Naive thymus-derived CD4-positive, alpha-beta T cell (primary cell): Measurements from ENCODE around the gene DDX25. TPM values are rescaled to one million over a fixed set of nuclear protein-coding genes. Genes with fewer than 3 reads are reported as not detected.

Source experiments
- ATAC-seq: fragments of 150-1000 bp; cut with Tn5 transposase; 2 replicates; pipeline ENCODE4 v1.10.0; 2021; ENCODE audit warnings: mild to moderate bottlenecking, moderate library complexity
- CTCF ChIA-PET: fragments of 350-600 bp; sonication (Branson Sonifier 250); formaldehyde crosslinking; loops from one replicate; lab custom pipeline; 2021; ENCODE audit warnings: antibody characterized with exemption; lab: Charles Lee
- POLR2A ChIA-PET: fragments of 350-600 bp; sonication (Branson Sonifier 250); formaldehyde crosslinking; loops from one replicate; lab custom pipeline; 2021; ENCODE audit warnings: antibody characterized with exemption, inconsistent platforms; lab: Charles Lee
- DNase-seq, 9 donors: peaks; one replicate each; pipeline versions ENCODE4 v3.0.0 to v3.0.0-alpha.2; 2020 to 2022; ENCODE audit warnings: mixed read lengths in 1 of 9
- H3K27ac ChIP-seq: one replicate; pipeline ENCODE4 v1.7.0; 2013; ENCODE audit warnings: mild to moderate bottlenecking, low read depth, low read length, moderate library complexity
- H3K27me3 ChIP-seq, 2 donors: one replicate each; pipeline ENCODE4 v1.7.0; 2013; ENCODE audit warnings: low read length in 2 of 2, mild to moderate bottlenecking in 2 of 2, moderate library complexity in 2 of 2; ENCODE audit not compliant: control insufficient read depth in 2 of 2, insufficient read depth in 2 of 2
- H3K36me3 ChIP-seq, 3 experiments: 1 replicate in 2 of 3; 2 replicates in 1 of 3; pipeline ENCODE4 v1.7.0; 2013; ENCODE audit warnings: low read length in 3 of 3, mild to moderate bottlenecking in 3 of 3, moderate library complexity in 1 of 3; ENCODE audit not compliant: insufficient read depth in 3 of 3, control insufficient read depth in 2 of 3
- H3K4me1 ChIP-seq, 2 donors: one replicate each; pipeline ENCODE4 v1.7.0; 2013; ENCODE audit warnings: low read length in 2 of 2, mild to moderate bottlenecking in 2 of 2, moderate library complexity in 1 of 2; ENCODE audit not compliant: control insufficient read depth in 2 of 2, insufficient read depth in 2 of 2
- H3K4me3 ChIP-seq: 2 replicates; pipeline ENCODE4 v1.7.0; 2013; ENCODE audit warnings: mild to moderate bottlenecking, low read length
- H3K9me3 ChIP-seq, 3 experiments: 1 replicate in 2 of 3; 2 replicates in 1 of 3; pipeline ENCODE4 v1.7.0; 2013; ENCODE audit warnings: low read length in 3 of 3; ENCODE audit not compliant: control insufficient read depth in 2 of 3
- H3K27ac Mint-ChIP-seq, 9 donors: one replicate each; pipeline ENCODE4 v1.8.0; 2020 to 2022; ENCODE audit warnings: mixed read lengths in 9 of 9, mild to moderate bottlenecking in 8 of 9, moderate library complexity in 5 of 9, inconsistent platforms in 2 of 9
- H3K27me3 Mint-ChIP-seq, 5 donors: one replicate each; pipeline ENCODE4 v1.8.0; 2021 to 2022; ENCODE audit warnings: mixed read lengths in 5 of 5, mild to moderate bottlenecking in 1 of 5
- H3K36me3 Mint-ChIP-seq, 5 donors: one replicate each; pipeline ENCODE4 v1.8.0; 2020 to 2022; ENCODE audit warnings: mixed read lengths in 5 of 5, mild to moderate bottlenecking in 3 of 5, inconsistent platforms in 1 of 5
- H3K4me1 Mint-ChIP-seq, 7 donors: one replicate each; pipeline ENCODE4 v1.8.0; 2020 to 2022; ENCODE audit warnings: mixed read lengths in 7 of 7, mild to moderate bottlenecking in 3 of 7, inconsistent platforms in 1 of 7
- H3K4me3 Mint-ChIP-seq, 10 donors: one replicate each; pipeline ENCODE4 v1.8.0; 2020 to 2022; ENCODE audit warnings: mild to moderate bottlenecking in 10 of 10, mixed read lengths in 10 of 10, moderate library complexity in 6 of 10, inconsistent platforms in 2 of 10
- H3K9me3 Mint-ChIP-seq, 11 donors: one replicate each; pipeline ENCODE4 v1.8.0; 2020 to 2022; ENCODE audit warnings: mixed read lengths in 11 of 11, mild to moderate bottlenecking in 4 of 11, inconsistent platforms in 1 of 11, moderate library complexity in 1 of 11
- intact Hi-C, 2 donors: fragments of 100-400 bp; cut with micrococcal nuclease; formaldehyde crosslinking; loops; one replicate each; pipeline ENCODE4 v1.15.1; 2023
- polyA plus RNA-seq, 2 donors: library from polyadenylated mRNA; unstranded; fragments of 300-500 nt; fragmentation: Illumina TruSeq; gene quantifications; one replicate each; pipeline ENCODE4 v1.2.3, GENCODE V29; 2021
- total RNA-seq, 6 experiments: library from RNA in 5 of 6; stranded (reverse) in 5 of 6; gene quantifications; 1 replicate in 5 of 6; 2 replicates in 1 of 6; pipeline ENCODE4 v1.2.3 and lab custom pipeline; 2021 to 2026

The DDX25 gene
- total and polyA plus RNA-seq, 7 experiments from 2014 or later = 0.02 to 0.05 TPM; not detected in 5

GRCh38 chr11:125924384-125925007, 20.2 kb downstream of the DDX25 start:
- intact Hi-C loops = no loop called here
- CTCF ChIA-PET = interaction anchor here (0.6 to 3.6 kb wide), 4 partner anchors 16 to 272 kb away, joined by 3 to 30 read pairs (median 4); no protein-coding TSS in a partner anchor
- Mint-ChIP-seq H3K36me3 (no peaks in the 10 kb centered on the region), H3K27ac (no peak overlapping the region), H3K4me1 (peaks cover 0 to 4% (median 0%) of the 10 kb centered on the region in 7 donors), H3K9me3 (no peaks in the 10 kb centered on the region), H3K27me3 (peaks cover 11 to 26% (median 20%) of the 10 kb centered on the region in 5 donors), H3K4me3 (no peak overlapping the region)
- Histone ChIP-seq H3K27ac (no peak overlapping the region), H3K9me3 (no peaks in the 10 kb centered on the region), H3K4me3 (no peak overlapping the region), H3K27me3 (no peaks in the 10 kb centered on the region), H3K36me3 (no peaks in the 10 kb centered on the region), H3K4me1 (no peaks in the 10 kb centered on the region)
- POLR2A ChIA-PET = no interaction called here
- DNase-seq (no peak), ATAC-seq (no peak)

GRCh38 chr11:125925247-125925740, 21.0 kb downstream of the DDX25 start:
- Mint-ChIP-seq H3K9me3 (no peaks in the 10 kb centered on the region), H3K4me3 (no peak overlapping the region), H3K36me3 (no peaks in the 10 kb centered on the region), H3K4me1 (peaks cover 0 to 4% (median 0%) of the 10 kb centered on the region in 7 donors), H3K27me3 (peaks cover 12 to 27% (median 17%) of the 10 kb centered on the region in 5 donors), H3K27ac (no peak overlapping the region)
- Histone ChIP-seq H3K27ac (no peak overlapping the region), H3K9me3 (no peaks in the 10 kb centered on the region), H3K4me3 (no peak overlapping the region), H3K27me3 (no peaks in the 10 kb centered on the region), H3K36me3 (no peaks in the 10 kb centered on the region), H3K4me1 (no peaks in the 10 kb centered on the region)
- ChIA-PET POLR2A (no interaction called here), CTCF (interaction anchor here (0.6 to 3.6 kb wide), 4 partner anchors 15 to 271 kb away, joined by 3 to 30 read pairs (median 4); no protein-coding TSS in a partner anchor)
- intact Hi-C loops = no loop called here
- DNase-seq = no peak
- no peak for ATAC-seq

DNA sequence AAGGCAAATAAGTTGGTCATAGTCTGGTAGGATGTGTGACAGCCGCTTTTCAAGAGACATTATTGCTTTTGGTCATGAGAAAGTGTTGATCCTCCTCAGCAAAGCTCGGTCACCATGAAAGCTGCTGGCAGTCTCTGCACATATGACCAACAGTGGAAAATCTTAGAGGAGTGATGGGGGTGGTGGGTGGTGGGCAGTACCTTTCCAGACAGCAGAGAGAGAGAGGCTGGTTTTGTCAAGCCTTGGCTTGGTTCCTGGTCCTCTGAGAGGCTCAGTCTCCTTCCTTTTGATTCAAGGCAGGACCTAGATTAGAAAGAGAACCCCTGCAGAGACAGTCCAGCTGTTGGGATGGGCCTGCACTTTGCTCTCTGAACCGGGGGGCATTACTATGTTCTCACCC, 21.5 kb downstream of the DDX25 start:
- Histone ChIP-seq H3K27me3 (no peaks in the 10 kb centered on the region), H3K4me1 (no peaks in the 10 kb centered on the region), H3K9me3 (no peaks in the 10 kb centered on the region), H3K4me3 (no peak overlapping the region), H3K36me3 (no peaks in the 10 kb centered on the region), H3K27ac (no peak overlapping the region)
- intact Hi-C loops = no loop called here
- Mint-ChIP-seq H3K4me1 (peaks cover 0 to 4% (median 0%) of the 10 kb centered on the region in 7 donors), H3K4me3 (no peak overlapping the region), H3K27me3 (peaks cover 7 to 27% (median 16%) of the 10 kb centered on the region in 5 donors), H3K9me3 (no peaks in the 10 kb centered on the region), H3K36me3 (no peaks in the 10 kb centered on the region), H3K27ac (no peak overlapping the region)
- ChIA-PET CTCF (interaction anchor here (0.9 to 3.6 kb wide), 2 partner anchors 15 to 268 kb away, joined by 3 to 30 read pairs; no protein-coding TSS in a partner anchor), POLR2A (no interaction called here)
- ATAC-seq (no peak), DNase-seq (no peak)

GRCh38 chr11:125926682-125927081, 22.4 kb downstream of the DDX25 start:
- Histone ChIP-seq H3K36me3 (no peaks in the 10 kb centered on the region), H3K4me3 (no peak overlapping the region), H3K4me1 (no peaks in the 10 kb centered on the region), H3K27me3 (no peaks in the 10 kb centered on the region), H3K9me3 (no peaks in the 10 kb centered on the region), H3K27ac (no peak overlapping the region)
- Mint-ChIP-seq H3K9me3 (no peaks in the 10 kb centered on the region), H3K27ac (no peak overlapping the region), H3K4me3 (no peak overlapping the region), H3K4me1 (peaks cover 0 to 4% (median 0%) of the 10 kb centered on the region in 7 donors), H3K36me3 (no peaks in the 10 kb centered on the region), H3K27me3 (peaks cover 7 to 27% (median 16%) of the 10 kb centered on the region in 5 donors)
- intact Hi-C loops = no loop called here
- ChIA-PET CTCF (no interaction called here), POLR2A (no interaction called here)
- ATAC-seq (no peak), DNase-seq (no peak)

- Histone ChIP-seq H3K4me1 (no peaks in the 10 kb centered on the region), H3K36me3 (no peaks in the 10 kb centered on the region), H3K4me3 (no peak overlapping the region), H3K27ac (no peak overlapping the region), H3K27me3 (no peaks in the 10 kb centered on the region), H3K9me3 (no peaks in the 10 kb centered on the region)
- POLR2A ChIA-PET = no interaction called here
- H3K4me3 Mint-ChIP-seq = no peak overlapping the region
- CTCF ChIA-PET = interaction anchor here (0.9 kb wide), 1 partner anchor 264 kb away, joined by 3 read pairs; no protein-coding TSS in a partner anchor
- no peak overlapping the region for H3K27ac Mint-ChIP-seq
- ATAC-seq (no peak), DNase-seq (no peak)
- intact Hi-C loops = no loop called here
- H3K4me1 Mint-ChIP-seq = no peaks in the 10 kb centered on the region
- no peaks in the 10 kb centered on the region for H3K9me3 Mint-ChIP-seq
- H3K27me3 Mint-ChIP-seq = peaks cover 7 to 30% (median 15%) of the 10 kb centered on the region in 5 donors
- H3K36me3 Mint-ChIP-seq = no peaks in the 10 kb centered on the region
These were observed 25.3 kb downstream of the DDX25 start for GRCh38 chr11:125929445-125930075.

GRCh38 chr11:125930076-125930450, 25.8 kb downstream of the DDX25 start:
- CTCF ChIA-PET = no interaction called here
- intact Hi-C loops = no loop called here
- POLR2A ChIA-PET = no interaction called here
- Mint-ChIP-seq H3K36me3 (no peaks in the 10 kb centered on the region), H3K27me3 (peaks cover 7 to 30% (median 15%) of the 10 kb centered on the region in 5 donors), H3K9me3 (no peaks in the 10 kb centered on the region), H3K4me3 (no peak overlapping the region), H3K27ac (no peak overlapping the region), H3K4me1 (no peaks in the 10 kb centered on the region)
- H3K4me3 ChIP-seq = no peak overlapping the region
- H3K4me1 ChIP-seq = no peaks in the 10 kb centered on the region
- H3K27ac ChIP-seq = no peak overlapping the region
- H3K36me3 ChIP-seq = no peaks in the 10 kb centered on the region
- ATAC-seq (no peak), DNase-seq (no peak)
- H3K9me3 ChIP-seq = no peaks in the 10 kb centered on the region
- no peaks in the 10 kb centered on the region for H3K27me3 ChIP-seq
